ENCODE measurements around the gene TMEM178B.
"Not testable (repeated sequence)": the region's sequence is repeated elsewhere in the genome, so short reads cannot be mapped to it uniquely, and the experiment has no call there.

The TMEM178B gene

DNA sequence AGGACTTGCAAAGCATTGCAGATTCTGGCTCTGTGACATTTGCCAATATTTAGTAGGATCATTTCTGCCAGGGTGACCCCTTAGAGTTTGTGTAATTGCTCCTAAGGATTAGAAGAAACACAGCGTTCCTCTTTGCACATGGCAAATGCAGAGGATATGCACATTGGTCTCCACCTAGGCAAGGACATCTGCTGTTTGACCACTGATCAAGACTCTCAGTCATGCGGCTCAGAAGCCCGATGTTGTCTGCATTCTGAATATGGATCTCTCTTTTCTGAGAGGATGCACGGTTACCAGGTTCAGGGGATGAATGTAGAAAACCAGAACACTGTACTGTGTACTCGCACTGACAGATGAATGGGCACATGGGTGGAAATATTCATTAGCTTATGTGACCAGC, 296.8 kb downstream of the TMEM178B start:
- DNase-seq (ENCODE audit: low read depth, low spot score), result no peak
- Histone ChIP-seq H3K27ac (ENCODE audit: low read length) (no peak overlapping the region), H3K9me3 (ENCODE audit: control insufficient read depth, insufficient read depth, low read length) (no peaks in the 10 kb centered on the region), H3K4me1 (ENCODE audit: control insufficient read depth, insufficient read depth, low read length) (no peaks in the 10 kb centered on the region), H3K36me3 (ENCODE audit: control insufficient read depth, insufficient read depth, low read length) (no peaks in the 10 kb centered on the region), H3K27me3 (ENCODE audit: control insufficient read depth, insufficient read depth, low read length) (no peaks in the 10 kb centered on the region), H3K4me3 (ENCODE audit: low read length) (no peak overlapping the region)
- WGBS (ENCODE audit: insufficient coverage, insufficient read length), result no CpG with 5 or more reads among the region's 5 CpGs

DNA sequence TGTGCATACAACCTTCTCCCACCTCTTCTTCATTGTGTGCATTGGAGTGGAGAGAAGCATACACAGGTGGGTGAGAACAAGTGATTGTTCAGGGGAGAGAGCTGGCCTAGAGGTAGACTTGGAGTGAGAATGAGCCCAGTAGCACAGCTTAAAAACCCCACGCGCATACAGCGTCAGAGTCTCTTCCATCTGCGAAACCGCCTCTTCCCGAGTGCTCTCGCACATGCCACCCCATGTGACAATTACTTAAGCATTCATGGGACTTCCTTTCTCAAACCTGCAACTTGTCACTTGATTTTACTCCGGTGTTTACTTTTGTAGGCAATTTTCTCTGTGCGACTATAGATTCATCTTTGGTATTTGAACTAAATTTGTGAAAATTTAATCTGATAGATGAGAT, 300.6 kb downstream of the TMEM178B start:
- H3K27ac ChIP-seq (ENCODE audit: low read length), result no peak overlapping the region
- DNase-seq (ENCODE audit: low read depth, low spot score), result no peak
- H3K27me3 ChIP-seq (ENCODE audit: control insufficient read depth, insufficient read depth, low read length), result no peaks in the 10 kb centered on the region
- no peak overlapping the region for H3K4me3 ChIP-seq (ENCODE audit: low read length)
- WGBS (ENCODE audit: insufficient coverage, insufficient read length), result no CpG with 5 or more reads among the region's 9 CpGs
- no peaks in the 10 kb centered on the region for H3K36me3 ChIP-seq (ENCODE audit: control insufficient read depth, insufficient read depth, low read length)
- no peaks in the 10 kb centered on the region for H3K4me1 ChIP-seq (ENCODE audit: control insufficient read depth, insufficient read depth, low read length)
- no peaks in the 10 kb centered on the region for H3K9me3 ChIP-seq (ENCODE audit: control insufficient read depth, insufficient read depth, low read length)

- Histone ChIP-seq H3K4me3 (ENCODE audit: low read length) (no peak overlapping the region), H3K36me3 (ENCODE audit: control insufficient read depth, insufficient read depth, low read length) (no peaks in the 10 kb centered on the region), H3K9me3 (ENCODE audit: control insufficient read depth, insufficient read depth, low read length) (no peaks in the 10 kb centered on the region), H3K4me1 (ENCODE audit: control insufficient read depth, insufficient read depth, low read length) (no peaks in the 10 kb centered on the region), H3K27me3 (ENCODE audit: control insufficient read depth, insufficient read depth, low read length) (no peaks in the 10 kb centered on the region), H3K27ac (ENCODE audit: low read length) (no peak overlapping the region)
- WGBS (ENCODE audit: insufficient coverage, insufficient read length), result no CpG with 5 or more reads among the region's 2 CpGs
- no peak for DNase-seq (ENCODE audit: low read depth, low spot score)
Measured at GRCh38 chr7:141375442-141375841, 301.6 kb downstream of the TMEM178B start.

- Histone ChIP-seq H3K36me3 (ENCODE audit: control insufficient read depth, insufficient read depth, low read length) (no peaks in the 10 kb centered on the region), H3K9me3 (ENCODE audit: control insufficient read depth, insufficient read depth, low read length) (no peaks in the 10 kb centered on the region), H3K27me3 (ENCODE audit: control insufficient read depth, insufficient read depth, low read length) (no peaks in the 10 kb centered on the region), H3K4me1 (ENCODE audit: control insufficient read depth, insufficient read depth, low read length) (no peaks in the 10 kb centered on the region), H3K4me3 (ENCODE audit: low read length) (no peak overlapping the region), H3K27ac (ENCODE audit: low read length) (no peak overlapping the region)
- no CpG with 5 or more reads among the region's 4 CpGs for WGBS (ENCODE audit: insufficient coverage, insufficient read length)
- no peak for DNase-seq (ENCODE audit: low read depth, low spot score)
Measured at GRCh38 chr7:141377906-141378305, 304.0 kb downstream of the TMEM178B start.

GRCh38 chr7:141378405-141378804, 304.5 kb downstream of the TMEM178B start:
- WGBS (ENCODE audit: insufficient coverage, insufficient read length), result no CpG with 5 or more reads among the region's 2 CpGs

GRCh38 chr7:141381794-141382427, 308.0 kb downstream of the TMEM178B start:
- H3K4me3 ChIP-seq (ENCODE audit: low read length), result no peak overlapping the region
- no peaks in the 10 kb centered on the region for H3K9me3 ChIP-seq (ENCODE audit: control insufficient read depth, insufficient read depth, low read length)
- no peaks in the 10 kb centered on the region for H3K4me1 ChIP-seq (ENCODE audit: control insufficient read depth, insufficient read depth, low read length)
- no peaks in the 10 kb centered on the region for H3K27me3 ChIP-seq (ENCODE audit: control insufficient read depth, insufficient read depth, low read length)
- no peak for DNase-seq (ENCODE audit: low read depth, low spot score)
- H3K27ac ChIP-seq (ENCODE audit: low read length), result no peak overlapping the region
- no peaks in the 10 kb centered on the region for H3K36me3 ChIP-seq (ENCODE audit: control insufficient read depth, insufficient read depth, low read length)
- no CpG with 5 or more reads among the region's 3 CpGs for WGBS (ENCODE audit: insufficient coverage, insufficient read length)

More at GRCh38 chr7:141378405-141378804, 304.5 kb downstream of the TMEM178B start:
- H3K36me3 ChIP-seq (ENCODE audit: control insufficient read depth, insufficient read depth, low read length), result no peaks in the 10 kb centered on the region
- no peak for DNase-seq (ENCODE audit: low read depth, low spot score)
- H3K4me1 ChIP-seq (ENCODE audit: control insufficient read depth, insufficient read depth, low read length), result no peaks in the 10 kb centered on the region
- H3K27ac ChIP-seq (ENCODE audit: low read length), result no peak overlapping the region
- H3K4me3 ChIP-seq (ENCODE audit: low read length), result no peak overlapping the region
- no peaks in the 10 kb centered on the region for H3K9me3 ChIP-seq (ENCODE audit: control insufficient read depth, insufficient read depth, low read length)
- H3K27me3 ChIP-seq (ENCODE audit: control insufficient read depth, insufficient read depth, low read length), result no peaks in the 10 kb centered on the region

DNA sequence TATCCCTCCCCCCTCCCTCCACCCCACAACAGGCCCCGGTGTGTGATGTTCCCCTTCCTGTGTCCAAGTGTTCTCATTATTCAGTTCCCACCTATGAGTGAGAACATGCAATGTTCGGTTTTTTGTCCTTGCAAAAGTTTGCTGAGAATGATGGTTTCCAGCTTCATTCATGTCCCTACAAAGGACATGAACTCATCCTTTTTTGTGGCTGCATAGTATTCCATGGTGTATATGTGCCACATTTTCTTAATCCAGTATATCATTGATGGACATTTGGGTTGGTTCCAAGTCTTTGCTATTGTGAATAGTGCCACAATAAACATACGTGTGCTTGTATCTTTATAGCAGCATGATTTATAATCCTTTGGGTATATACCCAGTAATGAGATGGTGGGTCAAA, 309.5 kb downstream of the TMEM178B start:
- not testable (repeated sequence) for DNase-seq (ENCODE audit: low read depth, low spot score); H3K4me3 ChIP-seq (ENCODE audit: low read length); H3K9me3 ChIP-seq (ENCODE audit: control insufficient read depth, insufficient read depth, low read length); H3K4me1 ChIP-seq (ENCODE audit: control insufficient read depth, insufficient read depth, low read length); H3K27ac ChIP-seq (ENCODE audit: low read length); H3K27me3 ChIP-seq (ENCODE audit: control insufficient read depth, insufficient read depth, low read length); H3K36me3 ChIP-seq (ENCODE audit: control insufficient read depth, insufficient read depth, low read length)
- WGBS (ENCODE audit: insufficient coverage, insufficient read length), result no CpG with 5 or more reads among the region's 3 CpGs

- H3K4me1 ChIP-seq (ENCODE audit: control insufficient read depth, insufficient read depth, low read length), result no peaks in the 10 kb centered on the region
- no peak overlapping the region for H3K27ac ChIP-seq (ENCODE audit: low read length)
- H3K4me3 ChIP-seq (ENCODE audit: low read length), result no peak overlapping the region
- DNase-seq (ENCODE audit: low read depth, low spot score), result no peak
- no peaks in the 10 kb centered on the region for H3K36me3 ChIP-seq (ENCODE audit: control insufficient read depth, insufficient read depth, low read length)
- H3K27me3 ChIP-seq (ENCODE audit: control insufficient read depth, insufficient read depth, low read length), result no peaks in the 10 kb centered on the region
- no peaks in the 10 kb centered on the region for H3K9me3 ChIP-seq (ENCODE audit: control insufficient read depth, insufficient read depth, low read length)
- WGBS (ENCODE audit: insufficient coverage, insufficient read length), result no CpG with 5 or more reads among the region's 1 CpG
Measured at GRCh38 chr7:141386881-141387280, 313.0 kb downstream of the TMEM178B start.

- Histone ChIP-seq H3K27ac (ENCODE audit: low read length) (no peak overlapping the region), H3K36me3 (ENCODE audit: control insufficient read depth, insufficient read depth, low read length) (no peaks in the 10 kb centered on the region), H3K9me3 (ENCODE audit: control insufficient read depth, insufficient read depth, low read length) (no peaks in the 10 kb centered on the region), H3K4me1 (ENCODE audit: control insufficient read depth, insufficient read depth, low read length) (no peaks in the 10 kb centered on the region), H3K27me3 (ENCODE audit: control insufficient read depth, insufficient read depth, low read length) (no peaks in the 10 kb centered on the region), H3K4me3 (ENCODE audit: low read length) (no peak overlapping the region)
- DNase-seq (ENCODE audit: low read depth, low spot score), result no peak
- WGBS (ENCODE audit: insufficient coverage, insufficient read length), result no CpG with 5 or more reads among the region's 14 CpGs
Measured at GRCh38 chr7:141387521-141388217, 313.8 kb downstream of the TMEM178B start.

DNA sequence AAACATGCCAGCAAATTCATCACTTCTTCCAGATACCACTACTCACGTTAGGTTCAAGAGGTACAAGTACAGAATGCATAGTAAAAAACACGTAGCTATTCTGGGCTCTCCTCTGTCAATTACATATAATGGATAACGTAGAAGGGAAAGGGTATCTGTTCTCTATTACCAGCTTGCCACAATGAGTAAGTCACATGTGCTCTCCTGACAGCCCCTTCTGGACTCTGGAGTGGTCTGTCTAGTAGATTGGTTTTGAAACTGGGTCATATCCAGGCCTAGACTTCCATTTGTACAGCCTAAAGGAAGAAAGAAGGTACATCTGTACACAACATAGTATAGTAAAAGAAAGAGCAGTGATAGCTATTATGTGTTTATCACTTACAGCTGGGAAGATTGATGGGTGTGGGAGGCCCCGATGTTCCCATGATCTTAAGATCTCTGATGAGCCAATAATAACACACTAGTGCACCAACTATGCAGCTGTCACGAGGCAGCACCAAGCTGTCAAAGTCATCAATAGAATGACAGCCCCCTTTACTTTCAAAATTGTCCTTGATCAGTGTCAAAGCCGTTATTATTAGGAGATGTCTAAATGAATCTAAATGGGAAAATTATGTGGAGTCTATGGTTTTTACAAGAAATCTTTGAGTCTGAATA, 315.4 kb downstream of the TMEM178B start:
- no peaks in the 10 kb centered on the region for H3K36me3 ChIP-seq (ENCODE audit: control insufficient read depth, insufficient read depth, low read length)
- no peaks in the 10 kb centered on the region for H3K4me1 ChIP-seq (ENCODE audit: control insufficient read depth, insufficient read depth, low read length)
- no CpG with 5 or more reads among the region's 6 CpGs for WGBS (ENCODE audit: insufficient coverage, insufficient read length)
- no peak for DNase-seq (ENCODE audit: low read depth, low spot score)
- H3K27ac ChIP-seq (ENCODE audit: low read length), result no peak overlapping the region
- no peaks in the 10 kb centered on the region for H3K27me3 ChIP-seq (ENCODE audit: control insufficient read depth, insufficient read depth, low read length)
- H3K4me3 ChIP-seq (ENCODE audit: low read length), result no peak overlapping the region
- H3K9me3 ChIP-seq (ENCODE audit: control insufficient read depth, insufficient read depth, low read length), result no peaks in the 10 kb centered on the region
